Chondrocyte (in vitro differentiated cells): ENCODE results near the gene WFDC5. TPM values are rescaled to one million over a fixed set of nuclear protein-coding genes. Genes with fewer than 3 reads are reported as not detected.

Source experiments
- DNase-seq: peaks from one replicate; pipeline ENCODE4 v3.0.0; 2021; ENCODE audit warnings: mixed read lengths, low spot score
- H3K27ac Mint-ChIP-seq: one replicate; pipeline ENCODE4 v1.8.0; 2021; ENCODE audit warnings: mild to moderate bottlenecking, moderate library complexity, mixed read lengths; ENCODE audit not compliant: unreplicated experiment
- H3K27me3 Mint-ChIP-seq: 2 replicates; pipeline ENCODE4 v1.8.0; 2021; ENCODE audit warnings: low read depth, mixed read lengths
- H3K36me3 Mint-ChIP-seq: 2 replicates; pipeline ENCODE4 v1.8.0; 2021; ENCODE audit warnings: low read depth, mixed read lengths
- H3K4me1 Mint-ChIP-seq: 2 replicates; pipeline ENCODE4 v1.8.0; 2021; ENCODE audit warnings: low read depth, mild to moderate bottlenecking, mixed read lengths
- H3K4me3 Mint-ChIP-seq: one replicate; pipeline ENCODE4 v1.8.0; 2021; ENCODE audit warnings: mild to moderate bottlenecking, moderate library complexity, mixed read lengths; ENCODE audit not compliant: unreplicated experiment
- H3K9me3 Mint-ChIP-seq: 2 replicates; pipeline ENCODE4 v1.8.0; 2021; ENCODE audit warnings: low read depth, mixed read lengths
- total RNA-seq: library from RNA; stranded (reverse); gene quantifications from 3 replicates; pipeline ENCODE4 v1.2.1, GENCODE V29; 2021
- TF ChIP-seq, protein P1 (sequence below): fragments of 200-600 bp; sonication (generic); IDR thresholded peaks from 2 replicates; pipeline ENCODE4 v1.5.0; 2021; ENCODE audit warnings: antibody characterized with exemption, mild to moderate bottlenecking, moderate library complexity

The WFDC5 gene
- total RNA-seq, 1 donor from 2014 or later, result not detected

DNA sequence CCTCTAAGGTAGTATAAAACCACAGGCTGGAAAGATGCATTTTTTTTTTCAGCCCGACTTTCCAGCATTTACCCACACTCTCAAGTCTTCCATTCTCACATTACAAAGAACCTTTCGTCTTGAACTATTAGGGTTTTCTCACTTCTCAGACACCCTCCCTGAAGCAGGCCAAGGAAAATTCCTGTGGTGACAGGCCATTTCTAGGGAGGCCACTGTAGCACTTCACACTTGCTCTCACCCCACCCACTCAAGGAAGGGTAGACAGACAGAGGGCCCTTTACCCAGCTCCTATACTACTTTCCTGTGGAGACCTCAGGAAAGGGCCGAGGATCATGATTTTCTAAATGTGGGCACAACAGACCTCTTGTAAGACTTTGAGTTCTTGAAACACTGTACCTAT lies 41.8 kb downstream of the WFDC5 start:
- Mint-ChIP-seq H3K27me3 (no peaks in the 10 kb centered on the region), H3K4me1 (peaks cover 12% of the 10 kb centered on the region), H3K9me3 (no peaks in the 10 kb centered on the region), H3K36me3 (peaks cover 20% of the 10 kb centered on the region), H3K27ac (peak overlapping the region; percentile 65), H3K4me3 (no peak overlapping the region)
- no peak for DNase-seq
- TF ChIP-seq, protein P1, sequence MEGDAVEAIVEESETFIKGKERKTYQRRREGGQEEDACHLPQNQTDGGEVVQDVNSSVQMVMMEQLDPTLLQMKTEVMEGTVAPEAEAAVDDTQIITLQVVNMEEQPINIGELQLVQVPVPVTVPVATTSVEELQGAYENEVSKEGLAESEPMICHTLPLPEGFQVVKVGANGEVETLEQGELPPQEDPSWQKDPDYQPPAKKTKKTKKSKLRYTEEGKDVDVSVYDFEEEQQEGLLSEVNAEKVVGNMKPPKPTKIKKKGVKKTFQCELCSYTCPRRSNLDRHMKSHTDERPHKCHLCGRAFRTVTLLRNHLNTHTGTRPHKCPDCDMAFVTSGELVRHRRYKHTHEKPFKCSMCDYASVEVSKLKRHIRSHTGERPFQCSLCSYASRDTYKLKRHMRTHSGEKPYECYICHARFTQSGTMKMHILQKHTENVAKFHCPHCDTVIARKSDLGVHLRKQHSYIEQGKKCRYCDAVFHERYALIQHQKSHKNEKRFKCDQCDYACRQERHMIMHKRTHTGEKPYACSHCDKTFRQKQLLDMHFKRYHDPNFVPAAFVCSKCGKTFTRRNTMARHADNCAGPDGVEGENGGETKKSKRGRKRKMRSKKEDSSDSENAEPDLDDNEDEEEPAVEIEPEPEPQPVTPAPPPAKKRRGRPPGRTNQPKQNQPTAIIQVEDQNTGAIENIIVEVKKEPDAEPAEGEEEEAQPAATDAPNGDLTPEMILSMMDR, result no peak

DNA sequence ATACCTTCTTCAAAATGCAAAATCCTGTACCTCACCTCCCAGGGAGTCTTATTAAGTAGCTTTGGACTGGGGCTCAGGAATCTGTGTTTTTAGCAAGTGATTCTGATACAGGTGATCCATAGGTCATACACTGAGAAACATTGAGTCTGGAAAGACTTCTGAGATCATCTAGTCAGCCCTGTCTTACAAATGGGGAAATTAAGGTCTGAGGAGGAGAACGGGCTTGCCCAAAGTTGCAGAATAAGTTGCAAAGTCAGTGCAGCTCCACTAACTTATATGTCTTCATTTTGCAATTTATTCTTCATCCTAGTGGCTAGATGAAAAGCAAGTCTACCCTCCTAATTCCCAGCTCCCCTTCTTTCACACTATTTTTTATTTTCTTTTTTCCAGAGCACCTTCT lies 42.9 kb downstream of the WFDC5 start:
- no peak overlapping the region for H3K27ac Mint-ChIP-seq
- TF ChIP-seq, protein P1, result no peak
- no peaks in the 10 kb centered on the region for H3K9me3 Mint-ChIP-seq
- peaks cover 19% of the 10 kb centered on the region for H3K36me3 Mint-ChIP-seq
- H3K4me1 Mint-ChIP-seq, result peaks cover 12% of the 10 kb centered on the region
- no peaks in the 10 kb centered on the region for H3K27me3 Mint-ChIP-seq
- DNase-seq, result no peak
- H3K4me3 Mint-ChIP-seq, result no peak overlapping the region

DNA sequence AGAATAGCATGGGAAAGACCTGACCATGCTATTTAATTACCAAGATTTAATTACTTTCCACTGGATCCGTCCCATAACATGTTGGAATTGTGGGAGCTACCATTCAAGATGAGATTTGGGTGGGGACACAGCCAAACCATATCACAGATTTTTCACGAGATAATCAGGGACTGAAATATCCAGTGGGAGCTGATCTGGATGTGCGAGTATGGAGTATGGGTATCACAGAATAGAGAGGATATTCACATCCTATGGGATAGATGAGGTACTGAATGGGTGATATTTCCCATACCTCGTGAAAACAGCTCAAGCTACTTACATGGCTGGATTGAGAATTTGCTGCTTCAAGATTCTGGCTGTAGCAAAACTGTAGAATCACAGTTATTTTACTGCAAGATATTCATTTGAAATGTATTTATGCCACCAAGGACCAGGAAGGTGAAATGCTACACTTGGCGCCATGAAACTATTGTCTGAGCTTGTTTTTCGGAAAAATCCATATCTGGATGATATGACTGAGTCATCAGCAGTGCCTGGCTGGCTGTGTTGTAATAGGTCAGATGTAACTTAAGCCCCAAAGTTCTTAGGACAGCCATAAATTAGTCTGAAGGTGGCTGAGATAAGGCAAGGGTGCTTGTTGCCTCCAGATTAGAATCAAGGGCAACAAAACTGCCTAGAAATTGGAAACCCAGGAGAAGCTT lies 43.9 kb downstream of the WFDC5 start:
- no peaks in the 10 kb centered on the region for H3K9me3 Mint-ChIP-seq
- TF ChIP-seq, protein P1, result no peak
- H3K27ac Mint-ChIP-seq, result no peak overlapping the region
- DNase-seq, result no peak
- H3K27me3 Mint-ChIP-seq, result no peaks in the 10 kb centered on the region
- peaks cover 15% of the 10 kb centered on the region for H3K4me1 Mint-ChIP-seq
- H3K4me3 Mint-ChIP-seq, result no peak overlapping the region
- H3K36me3 Mint-ChIP-seq, result peaks cover 15% of the 10 kb centered on the region

DNA sequence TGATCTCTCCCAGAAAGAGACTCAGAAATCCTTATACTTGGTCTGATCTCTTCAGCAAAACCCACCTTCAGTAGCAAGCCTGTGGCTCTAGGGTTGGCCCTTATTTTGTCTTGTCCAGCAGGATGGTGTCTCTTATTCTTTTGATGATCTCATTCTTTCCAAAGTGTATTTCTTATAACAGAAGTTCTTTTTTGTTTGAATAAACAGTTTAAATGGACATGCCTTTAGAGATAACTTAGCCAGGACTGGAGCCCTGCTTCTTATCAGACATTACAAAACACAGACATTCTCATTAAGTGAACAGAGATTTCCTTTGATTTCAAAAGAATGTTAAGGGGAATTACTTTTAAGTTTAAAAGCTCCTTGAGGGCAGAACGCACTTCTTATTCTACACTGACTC lies 45.7 kb downstream of the WFDC5 start:
- Mint-ChIP-seq H3K4me3 (no peak overlapping the region), H3K9me3 (no peaks in the 10 kb centered on the region), H3K27me3 (no peaks in the 10 kb centered on the region), H3K36me3 (peaks cover 6% of the 10 kb centered on the region), H3K4me1 (peaks cover 15% of the 10 kb centered on the region), H3K27ac (no peak overlapping the region)
- TF ChIP-seq, protein P1, result no peak
- no peak for DNase-seq

DNA sequence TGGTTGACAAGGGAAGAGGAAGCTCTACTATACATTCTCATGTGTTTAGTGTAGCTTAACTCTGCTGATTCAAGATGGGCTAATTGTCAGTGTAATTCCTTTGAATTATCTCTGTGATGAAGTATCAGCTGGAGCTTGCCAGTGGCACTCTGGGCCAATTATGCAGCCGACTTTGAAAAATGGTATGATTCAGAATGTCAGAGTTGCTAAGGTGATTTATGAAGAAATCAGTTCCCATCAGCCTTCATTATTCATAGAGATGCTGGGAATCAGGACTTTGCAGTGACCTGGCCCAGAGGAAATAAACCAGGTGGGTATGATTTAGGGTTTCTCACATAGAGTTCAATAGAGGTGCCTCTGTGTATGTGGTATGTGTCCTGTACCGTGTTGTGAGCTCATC lies 47.4 kb downstream of the WFDC5 start:
- Mint-ChIP-seq H3K4me1 (peaks cover 5% of the 10 kb centered on the region), H3K27ac (no peak overlapping the region), H3K4me3 (no peak overlapping the region), H3K36me3 (peaks cover 10% of the 10 kb centered on the region), H3K27me3 (no peaks in the 10 kb centered on the region), H3K9me3 (no peaks in the 10 kb centered on the region)
- TF ChIP-seq, protein P1, result no peak
- no peak for DNase-seq
